Stomach (tissue), 9 donors: Measurements from ENCODE around the gene PSIP1. TPM values are rescaled to one million over a fixed set of nuclear protein-coding genes. Genes with fewer than 3 reads are reported as not detected.

Experiments
- DNase-seq, 2 donors: peaks; one replicate each; pipeline versions ENCODE4 v3.0.0 to v3.0.0-alpha.2; 2013 to 2019
- H3K27ac ChIP-seq, 5 donors: fragments of 200-600 bp in 4 of 5; sonication (generic) in 4 of 5; one replicate each; pipeline ENCODE4 v1.5.1; 2013 to 2019; ENCODE audit warnings: mild to moderate bottlenecking in 1 of 5, moderate library complexity in 1 of 5
- H3K27me3 ChIP-seq, 3 donors: fragments of 200-600 bp; sonication (generic); one replicate each; pipeline ENCODE4 v1.5.1; 2017 to 2019; ENCODE audit warnings: mixed run types in 1 of 3
- H3K36me3 ChIP-seq, 4 donors: fragments of 200-600 bp; sonication (generic); 1 replicate in 3 of 4; 2 replicates in 1 of 4; pipeline ENCODE4 v1.5.1; 2016 to 2019
- H3K4me1 ChIP-seq, 4 donors: fragments of 200-600 bp; sonication (generic); one replicate each; pipeline ENCODE4 v1.5.1; 2016 to 2019
- H3K4me3 ChIP-seq, 4 donors: fragments of 200-600 bp; sonication (generic) in 3 of 4; one replicate each; pipeline ENCODE4 v1.5.1; 2016 to 2019; ENCODE audit warnings: mild to moderate bottlenecking in 1 of 4
- H3K9me3 ChIP-seq, 4 donors: fragments of 200-600 bp; sonication (generic); one replicate each; pipeline ENCODE4 v1.5.1; 2016 to 2019
- EP300 ChIP-seq: sonication (generic); formaldehyde crosslinking; IDR thresholded peaks from one replicate; pipeline ENCODE4 v1.6.1; 2017; ENCODE audit warnings: antibody characterized with exemption
- POLR2A ChIP-seq, 4 donors: fragments of 450-650 bp; IDR thresholded peaks; one replicate each; pipeline ENCODE4 v1.6.1; 2016; ENCODE audit warnings: antibody characterized with exemption in 4 of 4, control low read depth in 2 of 4, mild to moderate bottlenecking in 1 of 4, moderate library complexity in 1 of 4
- POLR2AphosphoS5 ChIP-seq, 3 donors: sonication (generic); formaldehyde crosslinking; IDR thresholded peaks; one replicate each; pipeline ENCODE4 v1.6.1; 2016; ENCODE audit warnings: antibody characterized with exemption in 3 of 3
- WGBS, 5 donors: extraction: QIAGEN DNeasy Blood & Tissue Kit in 3 of 5; methylation state at CpG; one replicate each; pipeline versions ENCODE4 v1.1.5 to v1.1.7; 2013 to 2018; 5-methylcytosine and 5-hydroxymethylcytosine counted together
- intact Hi-C: fragments of 100-400 bp; cut with DNase I; formaldehyde crosslinking; loops from one replicate; pipeline ENCODE4 v1.15.1; 2023; ENCODE audit warnings: low total_unique reads
- polyA plus RNA-seq, 3 donors: library from polyadenylated mRNA; stranded (reverse); fragments of 200-250 nt; gene quantifications; one replicate each; pipeline ENCODE4 v1.2.3, GENCODE V29; 2013
- total RNA-seq, 5 donors: library from RNA; depleted of rRNA; stranded (reverse); fragments of >200 nt; gene quantifications; one replicate each; pipeline versions ENCODE4 v1.1.0 to v1.2.3, GENCODE V29; 2014 to 2016
- TF ChIP-seq, protein P1 (sequence below), 7 experiments: fragments of 450-650 bp in 4 of 7; fragments of 200-600 bp in 3 of 7; sonication (generic) in 3 of 7; IDR thresholded peaks; one replicate each; pipeline ENCODE4 v1.5.1; 2016 to 2019; ENCODE audit warnings: antibody characterized with exemption in 7 of 7, control low read depth in 2 of 7, mild to moderate bottlenecking in 1 of 7
- donor health status: healthy with polysubstance abuse.
- donor health status: Bipolar disorder and iron deficiency.
- donor health status: healthy.

The PSIP1 gene
- total and polyA plus RNA-seq, 8 donors: 6.4 to 90.1 (median 29.2) TPM

DNA sequence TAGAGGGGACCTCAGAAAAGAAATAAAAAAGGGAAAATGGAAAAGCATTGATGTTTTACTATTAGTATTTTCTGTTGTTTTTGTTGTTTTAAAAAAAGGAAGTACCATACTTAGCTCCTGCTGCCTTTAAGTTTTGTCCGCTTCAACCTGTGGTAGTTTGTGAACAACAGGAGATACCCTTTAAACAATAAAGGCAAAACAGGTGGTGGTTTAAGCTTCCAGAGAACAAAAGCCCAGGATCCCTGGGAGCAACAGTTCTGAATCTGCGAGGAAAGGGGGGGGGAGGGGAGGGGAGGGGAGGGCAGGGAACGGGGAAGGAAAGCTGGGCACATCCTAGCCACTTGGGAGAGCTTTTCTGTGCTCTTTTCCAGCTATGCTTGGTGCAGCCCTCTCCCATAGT is 2.1 kb upstream of the PSIP1 start:
- TF ChIP-seq POLR2AphosphoS5 (IDR thresholded peaks at IDR 0.05) (no peak), EP300 (no peak), POLR2A (IDR thresholded peaks at IDR 0.05) (no peak)
- TF ChIP-seq, protein P1, sequence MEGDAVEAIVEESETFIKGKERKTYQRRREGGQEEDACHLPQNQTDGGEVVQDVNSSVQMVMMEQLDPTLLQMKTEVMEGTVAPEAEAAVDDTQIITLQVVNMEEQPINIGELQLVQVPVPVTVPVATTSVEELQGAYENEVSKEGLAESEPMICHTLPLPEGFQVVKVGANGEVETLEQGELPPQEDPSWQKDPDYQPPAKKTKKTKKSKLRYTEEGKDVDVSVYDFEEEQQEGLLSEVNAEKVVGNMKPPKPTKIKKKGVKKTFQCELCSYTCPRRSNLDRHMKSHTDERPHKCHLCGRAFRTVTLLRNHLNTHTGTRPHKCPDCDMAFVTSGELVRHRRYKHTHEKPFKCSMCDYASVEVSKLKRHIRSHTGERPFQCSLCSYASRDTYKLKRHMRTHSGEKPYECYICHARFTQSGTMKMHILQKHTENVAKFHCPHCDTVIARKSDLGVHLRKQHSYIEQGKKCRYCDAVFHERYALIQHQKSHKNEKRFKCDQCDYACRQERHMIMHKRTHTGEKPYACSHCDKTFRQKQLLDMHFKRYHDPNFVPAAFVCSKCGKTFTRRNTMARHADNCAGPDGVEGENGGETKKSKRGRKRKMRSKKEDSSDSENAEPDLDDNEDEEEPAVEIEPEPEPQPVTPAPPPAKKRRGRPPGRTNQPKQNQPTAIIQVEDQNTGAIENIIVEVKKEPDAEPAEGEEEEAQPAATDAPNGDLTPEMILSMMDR (IDR thresholded peaks at IDR 0.05): no peak
- Histone ChIP-seq H3K9me3 (no peaks in the 10 kb centered on the region), H3K4me1 (peaks cover 16 to 30% (median 23%) of the 10 kb centered on the region in 4 donors), H3K36me3 (peaks cover 0 to under 1% (median 0%) of the 10 kb centered on the region in 4 donors), H3K4me3 (no peak overlapping the region), H3K27ac (no peak overlapping the region), H3K27me3 (no peaks in the 10 kb centered on the region)
- WGBS, 5 donors: 37 to 73% (median 62%) methylated on average over 3 of the region's 3 CpGs
- intact Hi-C loops: no loop called here
- DNase-seq: no peak

DNA sequence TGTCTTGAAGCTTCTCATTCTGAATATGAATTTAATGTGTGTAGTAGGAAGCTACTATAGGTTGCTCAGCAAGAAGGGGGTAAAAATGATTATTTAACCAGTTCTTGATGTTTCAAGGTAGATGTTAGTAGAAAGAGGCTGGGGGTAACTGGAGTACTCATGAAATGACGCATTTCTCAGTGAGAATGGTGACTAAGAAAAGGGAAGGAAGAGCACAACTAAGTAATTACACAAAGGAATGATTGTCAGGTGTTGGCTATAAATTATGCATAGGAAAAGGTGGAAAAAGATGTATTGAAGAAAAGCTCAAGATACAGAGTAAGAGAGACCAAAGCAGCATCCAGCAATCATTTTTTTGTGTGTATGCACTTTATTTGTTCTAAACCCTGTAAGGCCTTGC is 1.4 kb upstream of the PSIP1 start:
- Histone ChIP-seq H3K27ac (no peak overlapping the region), H3K4me3 (no peak overlapping the region), H3K36me3 (peaks cover 0 to 8% (median 4%) of the 10 kb centered on the region in 4 donors), H3K4me1 (peaks cover 16 to 32% (median 26%) of the 10 kb centered on the region in 4 donors), H3K27me3 (no peaks in the 10 kb centered on the region), H3K9me3 (no peaks in the 10 kb centered on the region)
- no peak for DNase-seq
- intact Hi-C loops: no loop called here
- TF ChIP-seq POLR2AphosphoS5 (IDR thresholded peaks at IDR 0.05) (no peak), POLR2A (IDR thresholded peaks at IDR 0.05) (no peak), EP300 (no peak)
- TF ChIP-seq, protein P1 (IDR thresholded peaks at IDR 0.05): no peak
- 85 to 100% (median 94%) methylated on average over 1 of the region's 1 CpG for WGBS, 5 donors

DNA sequence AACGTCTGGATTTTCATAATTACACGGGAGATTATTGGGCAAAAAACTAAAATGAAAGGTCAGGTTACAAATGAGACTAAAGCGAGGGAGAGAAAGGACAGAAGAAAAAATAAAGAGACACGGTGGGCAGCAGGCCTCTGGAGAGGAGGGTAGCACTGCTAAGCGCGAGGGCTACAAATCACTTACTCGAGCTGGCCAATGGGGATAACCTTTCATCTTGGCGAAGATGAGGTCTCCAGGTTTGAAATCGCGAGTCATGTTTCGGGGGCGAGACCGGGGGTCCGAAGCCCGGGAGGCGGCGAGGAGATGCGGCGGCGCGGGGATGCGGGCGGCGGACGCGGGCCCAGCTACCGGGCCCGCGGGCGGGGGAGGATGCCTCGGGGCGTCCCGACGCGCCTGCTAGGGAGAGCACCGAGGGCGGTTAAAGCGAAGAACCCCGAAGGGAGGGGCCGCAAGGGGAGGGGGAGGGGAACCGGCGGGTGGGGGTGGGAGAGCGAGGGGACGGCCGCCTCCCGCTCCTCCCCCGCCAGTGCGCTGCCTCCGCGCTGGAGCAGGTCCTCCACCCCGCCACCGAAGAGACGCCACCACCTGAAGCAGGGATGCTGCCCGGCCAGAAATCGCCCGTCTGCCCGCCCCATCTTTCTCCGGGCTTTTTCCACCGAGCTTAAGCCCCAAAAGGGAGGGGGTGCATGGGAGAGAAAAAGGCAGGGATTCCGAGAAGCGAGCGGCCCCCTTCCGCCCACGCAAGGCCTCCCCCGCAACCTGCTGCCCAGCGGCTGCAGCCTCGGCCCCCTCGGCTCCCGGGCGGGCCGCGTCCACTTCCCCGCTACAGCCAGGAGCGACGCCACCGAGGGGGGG is 610 bp downstream of the PSIP1 start:
- peak; percentile 33 to 76 for DNase-seq
- intact Hi-C loops: no loop called here

DNA sequence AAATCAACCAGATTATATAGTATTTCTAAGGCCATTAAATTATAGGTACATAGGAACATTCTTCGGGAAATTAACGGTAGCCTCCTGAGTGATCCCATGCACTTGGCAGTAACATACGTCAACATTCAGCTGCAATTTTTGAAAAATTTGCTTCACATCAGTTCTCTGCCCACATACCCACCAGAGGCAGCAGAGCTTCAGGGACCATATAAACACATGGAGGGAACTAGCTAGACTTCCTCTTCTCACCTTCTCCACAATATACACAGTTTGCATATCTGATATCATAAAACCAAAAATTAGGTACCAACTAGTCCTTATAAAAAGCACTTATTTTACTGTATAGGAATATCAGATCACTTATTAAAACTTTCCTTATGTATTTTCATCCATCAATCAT is 4.8 kb downstream of the PSIP1 start:
- intact Hi-C loops: no loop called here
- peaks cover 13 to 42% (median 24%) of the 10 kb centered on the region in 4 donors for H3K4me1 ChIP-seq
- 87 to 95% (median 94%) methylated on average over 3 of the region's 3 CpGs for WGBS, 5 donors
- no peaks in the 10 kb centered on the region for H3K9me3 ChIP-seq
- no peak overlapping the region for H3K4me3 ChIP-seq
- H3K27me3 ChIP-seq: no peaks in the 10 kb centered on the region
- peaks cover 0 to 60% (median 38%) of the 10 kb centered on the region in 4 donors for H3K36me3 ChIP-seq
- no peak overlapping the region for H3K27ac ChIP-seq
- DNase-seq: no peak
- no peak for TF ChIP-seq POLR2A (IDR thresholded peaks at IDR 0.05)
- TF ChIP-seq POLR2AphosphoS5 (IDR thresholded peaks at IDR 0.05): no peak
- TF ChIP-seq, protein P1 (IDR thresholded peaks at IDR 0.05): no peak
- no peak for TF ChIP-seq EP300

More for the DNA sequence above, 610 bp downstream of the PSIP1 start:
- TF ChIP-seq POLR2A (IDR thresholded peaks at IDR 0.05): no peak
- no peak for TF ChIP-seq POLR2AphosphoS5 (IDR thresholded peaks at IDR 0.05)
- no peak for TF ChIP-seq EP300
- TF ChIP-seq, protein P1 (IDR thresholded peaks at IDR 0.05): no peak
- Histone ChIP-seq H3K4me3 (peak overlapping the region; percentile 92 to 97 (median 96)), H3K36me3 (peaks cover 0 to 28% (median 23%) of the 10 kb centered on the region in 4 donors), H3K9me3 (no peaks in the 10 kb centered on the region), H3K27ac (peak overlapping the region; percentile 89 to 96 (median 93)), H3K4me1 (peaks cover 16 to 34% (median 26%) of the 10 kb centered on the region in 4 donors), H3K27me3 (no peaks in the 10 kb centered on the region)
- 0 to 1% (median 1%) methylated on average over 35 to 76 of the region's 76 CpGs for WGBS, 5 donors
